GM12864 (cell line): ENCODE measurements around the gene PADI3.

Source experiments
- DNase-seq: peaks from one replicate; pipeline ENCODE4 v3.0.0-alpha.2; 2011; ENCODE audit warnings: low read depth
- H3K4me3 ChIP-seq: 2 replicates; pipeline ENCODE4 v1.5.1; 2011; ENCODE audit warnings: mild to moderate bottlenecking, low read depth, low read length, control low read depth
- CTCF ChIP-seq: IDR thresholded peaks from 2 replicates; pipeline ENCODE4 v1.5.1; 2011; ENCODE audit warnings: low read depth, mild to moderate bottlenecking, moderate library complexity, low read length, control low read depth, inconsistent platforms; ENCODE audit errors: missing control alignments

PADI3 gene

GRCh38 chr1:17259233-17259873, 10.5 kb downstream of the PADI3 start:
- H3K4me3 ChIP-seq: no peak overlapping the region
- DNase-seq: no peak
- no peak for TF ChIP-seq CTCF

GRCh38 chr1:17260264-17260663, 11.4 kb downstream of the PADI3 start:
- TF ChIP-seq CTCF: no peak
- no peak for DNase-seq
- H3K4me3 ChIP-seq: no peak overlapping the region

GRCh38 chr1:17260738-17261137, 11.8 kb downstream of the PADI3 start:
- DNase-seq: no peak
- TF ChIP-seq CTCF: no peak
- H3K4me3 ChIP-seq: no peak overlapping the region

GRCh38 chr1:17263936-17264335, 15.0 kb downstream of the PADI3 start:
- H3K4me3 ChIP-seq: no peak overlapping the region
- TF ChIP-seq CTCF: no peak
- no peak for DNase-seq

- H3K4me3 ChIP-seq: no peak overlapping the region
- no peak for DNase-seq
- no peak for TF ChIP-seq CTCF
Observed at GRCh38 chr1:17264470-17264869, 15.6 kb downstream of the PADI3 start.

GRCh38 chr1:17265162-17265561, 16.3 kb downstream of the PADI3 start:
- no peak for TF ChIP-seq CTCF
- no peak overlapping the region for H3K4me3 ChIP-seq
- DNase-seq: no peak

- H3K4me3 ChIP-seq: no peak overlapping the region
- TF ChIP-seq CTCF: no peak
- no peak for DNase-seq
Observed at GRCh38 chr1:17265950-17266349, 17.1 kb downstream of the PADI3 start.
